Breast epithelium (tissue), 4 donors: ENCODE results near the gene TBC1D9B. TPM values are rescaled to one million over a fixed set of nuclear protein-coding genes. Genes with fewer than 3 reads are reported as not detected.
A peak's percentile ranks its signal among the peaks of the same experiment; 100 is the strongest.

Experiments used
- DNase-seq, 2 donors: peaks; one replicate each; pipeline ENCODE4 v3.0.0-alpha.2; 2019; ENCODE audit warnings: low spot score in 2 of 2
- H3K27ac ChIP-seq, 2 donors: fragments of 200-600 bp; sonication (generic) in 1 of 2; one replicate each; pipeline ENCODE4 v1.5.1; 2016 to 2019; ENCODE audit warnings: mild to moderate bottlenecking in 1 of 2
- H3K27me3 ChIP-seq, 2 donors: fragments of 200-600 bp; sonication (generic) in 1 of 2; one replicate each; pipeline versions ENCODE4 v1.5.1 to v1.6.0; 2017 to 2019; ENCODE audit warnings: control low read depth in 1 of 2, mild to moderate bottlenecking in 1 of 2
- H3K36me3 ChIP-seq: fragments of 200-600 bp; one replicate; pipeline ENCODE4 v1.5.1; 2019
- H3K4me1 ChIP-seq, 2 donors: fragments of 200-600 bp; sonication (generic); one replicate each; pipeline ENCODE4 v1.5.1; 2016 to 2019; ENCODE audit warnings: control low read depth in 1 of 2
- H3K4me3 ChIP-seq, 3 donors: fragments of 200-600 bp; sonication (generic); 1 replicate in 2 of 3; 2 replicates in 1 of 3; pipeline ENCODE4 v1.5.1; 2016 to 2019; ENCODE audit warnings: mild to moderate bottlenecking in 3 of 3, moderate library complexity in 2 of 3
- H3K9me3 ChIP-seq, 2 donors: fragments of 200-600 bp; sonication (generic) in 1 of 2; one replicate each; pipeline ENCODE4 v1.5.1; 2016 to 2019; ENCODE audit warnings: control low read depth in 1 of 2
- CTCF ChIP-seq, 3 donors: fragments of 450-650 bp; IDR thresholded peaks; one replicate each; pipeline ENCODE4 v1.5.1; 2016 to 2017; ENCODE audit warnings: antibody characterized with exemption in 3 of 3, mild to moderate bottlenecking in 3 of 3, moderate library complexity in 3 of 3
- POLR2A ChIP-seq: fragments of 450-650 bp; IDR thresholded peaks from one replicate; pipeline ENCODE4 v1.6.1; 2016; ENCODE audit warnings: antibody characterized with exemption, mild to moderate bottlenecking, moderate library complexity
- POLR2AphosphoS5 ChIP-seq, 3 donors: sonication (generic); formaldehyde crosslinking; IDR thresholded peaks; one replicate each; pipeline ENCODE4 v1.6.1; 2017; ENCODE audit warnings: antibody characterized with exemption in 3 of 3
- intact Hi-C: fragments of 100-400 bp; cut with DNase I; formaldehyde crosslinking; loops from one replicate; pipeline ENCODE4 v1.15.1; 2023; ENCODE audit warnings: low total_unique reads
- total RNA-seq, 3 donors: library from RNA; depleted of rRNA; stranded (reverse); fragments of >200 nt; gene quantifications; one replicate each; pipeline ENCODE4 v1.1.0, GENCODE V29; 2016

The TBC1D9B gene
- total RNA-seq, 3 donors from 2014 or later: 73.5 to 143 (median 105) TPM

DNA sequence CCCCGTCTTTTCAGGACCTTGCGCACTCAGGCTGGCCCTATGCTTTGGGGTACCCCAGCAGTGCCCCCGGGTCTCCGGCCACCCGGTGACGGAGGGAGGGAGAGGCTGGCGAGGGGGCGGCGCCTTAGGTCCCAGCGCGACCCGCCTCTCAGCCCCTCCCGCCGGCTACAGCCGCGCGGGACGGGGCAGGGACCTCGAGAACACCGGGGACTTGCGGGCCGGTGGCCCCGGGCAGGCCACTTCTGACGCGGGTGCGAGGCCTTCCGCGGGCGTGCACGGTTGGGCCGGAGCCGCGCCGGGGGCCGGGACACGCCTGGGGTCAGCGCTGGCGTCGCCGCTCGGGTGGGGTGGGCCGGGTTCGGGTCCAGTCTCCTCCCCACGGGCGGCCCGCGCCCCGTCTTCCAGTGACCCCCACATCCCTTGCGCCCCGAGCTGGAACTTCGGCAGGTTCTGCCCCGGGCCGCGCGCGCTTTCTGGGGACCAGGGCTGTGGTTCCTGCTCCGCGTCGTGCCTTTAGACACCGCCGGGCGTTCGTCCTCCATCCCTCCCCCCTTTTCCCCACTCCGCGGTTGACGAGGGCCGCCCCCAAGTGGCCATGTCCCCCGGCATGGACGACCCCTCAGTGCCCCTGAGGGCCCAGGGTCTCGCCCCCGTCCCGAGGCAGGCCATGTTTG, 90.8 kb downstream of the TBC1D9B start:
- Histone ChIP-seq H3K4me3 (peak overlapping the region; percentile 49 to 83 (median 62)), H3K36me3 (no peaks in the 10 kb centered on the region), H3K27me3 (no peaks in the 10 kb centered on the region), H3K9me3 (no peaks in the 10 kb centered on the region), H3K4me1 (peaks cover 14 to 18% of the 10 kb centered on the region in 2 donors), H3K27ac (peak overlapping the region; percentile 82 to 100)
- intact Hi-C loops: no loop called here
- TF ChIP-seq POLR2AphosphoS5 (IDR thresholded peaks at IDR 0.05) (no peak), POLR2A (no peak), CTCF (IDR thresholded peaks at IDR 0.05) (no peak)
- no peak for DNase-seq

GRCh38 chr5:179816401-179816795, 91.3 kb downstream of the TBC1D9B start:
- DNase-seq: no peak
- no peaks in the 10 kb centered on the region for H3K9me3 ChIP-seq
- TF ChIP-seq POLR2A (no peak), POLR2AphosphoS5 (IDR thresholded peaks at IDR 0.05) (no peak), CTCF (IDR thresholded peaks at IDR 0.05) (no peak)
- intact Hi-C loops: no loop called here
- peak overlapping the region; percentile 49 to 83 (median 62) for H3K4me3 ChIP-seq
- peak overlapping the region; percentile 82 to 100 for H3K27ac ChIP-seq
- no peaks in the 10 kb centered on the region for H3K36me3 ChIP-seq
- no peaks in the 10 kb centered on the region for H3K27me3 ChIP-seq
- peaks cover 14 to 16% of the 10 kb centered on the region in 2 donors for H3K4me1 ChIP-seq

- TF ChIP-seq POLR2A (no peak), POLR2AphosphoS5 (IDR thresholded peaks at IDR 0.05) (no peak), CTCF (IDR thresholded peaks at IDR 0.05) (no peak)
- no peaks in the 10 kb centered on the region for H3K27me3 ChIP-seq
- DNase-seq: no peak
- H3K27ac ChIP-seq: peak overlapping the region in 1 of 2 donors; percentile 82
- H3K9me3 ChIP-seq: no peaks in the 10 kb centered on the region
- intact Hi-C loops: no loop called here
- H3K4me3 ChIP-seq: no peak overlapping the region
- H3K36me3 ChIP-seq: no peaks in the 10 kb centered on the region
- peaks cover 14 to 16% of the 10 kb centered on the region in 2 donors for H3K4me1 ChIP-seq
Observed at GRCh38 chr5:179815491-179816249, 92.0 kb downstream of the TBC1D9B start.

DNA sequence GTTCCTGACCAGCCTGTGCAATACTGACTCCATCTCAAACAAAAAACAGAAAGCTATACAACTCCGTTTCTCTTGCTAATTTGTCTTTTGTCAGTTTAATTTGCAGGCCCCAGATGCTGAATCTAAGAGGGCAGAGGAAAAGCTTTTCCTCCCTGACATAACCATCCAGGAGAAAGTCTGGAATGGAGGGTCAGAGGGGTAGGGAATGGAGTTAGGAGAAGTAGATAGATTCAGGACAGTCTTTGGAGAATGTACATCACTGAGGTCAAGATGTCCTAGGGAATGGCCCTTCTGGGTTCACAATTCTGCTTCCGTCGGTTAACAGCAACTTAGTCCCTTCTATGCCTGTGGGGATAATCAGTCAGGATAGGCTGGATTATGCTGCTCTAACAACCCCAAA, 93.6 kb downstream of the TBC1D9B start:
- Histone ChIP-seq H3K4me1 (peaks cover 6 to 9% of the 10 kb centered on the region in 2 donors), H3K36me3 (no peaks in the 10 kb centered on the region), H3K27ac (no peak overlapping the region), H3K4me3 (no peak overlapping the region), H3K9me3 (no peaks in the 10 kb centered on the region), H3K27me3 (no peaks in the 10 kb centered on the region)
- DNase-seq: no peak
- TF ChIP-seq CTCF (IDR thresholded peaks at IDR 0.05): no peak
- TF ChIP-seq POLR2A: no peak
- no peak for TF ChIP-seq POLR2AphosphoS5 (IDR thresholded peaks at IDR 0.05)
- intact Hi-C loops: no loop called here

DNA sequence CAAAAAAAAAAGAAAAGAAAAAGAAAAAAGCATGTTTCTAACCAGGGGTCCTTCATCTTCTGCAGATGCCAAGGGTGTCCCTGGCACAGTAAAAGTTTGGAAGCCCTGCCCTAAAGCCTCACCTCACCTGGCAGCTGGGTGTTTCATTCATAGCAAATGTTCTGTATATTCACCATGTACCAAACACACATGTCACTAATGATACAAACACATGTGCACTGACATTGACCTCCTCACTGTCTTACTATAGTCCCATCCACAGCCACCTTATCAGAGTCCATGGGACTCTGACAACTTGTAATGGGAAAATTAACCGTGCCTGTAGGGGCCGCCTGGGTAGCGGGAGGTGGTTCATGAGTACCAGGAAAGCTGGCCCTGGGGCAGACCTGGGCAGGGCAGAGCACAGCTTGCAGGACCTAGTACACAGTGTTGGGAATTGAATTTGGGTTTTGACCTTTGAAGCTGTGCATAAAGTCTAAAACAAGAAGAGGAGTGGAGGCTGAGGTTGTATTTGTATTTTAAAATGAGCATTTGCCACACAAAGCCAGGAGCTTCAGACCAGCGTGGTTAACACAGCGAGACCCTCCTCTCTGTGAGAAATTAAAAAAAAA, 94.6 kb downstream of the TBC1D9B start:
- H3K27ac ChIP-seq: no peak overlapping the region
- H3K4me3 ChIP-seq: no peak overlapping the region
- no peaks in the 10 kb centered on the region for H3K36me3 ChIP-seq
- TF ChIP-seq CTCF (IDR thresholded peaks at IDR 0.05) (no peak), POLR2A (no peak), POLR2AphosphoS5 (IDR thresholded peaks at IDR 0.05) (no peak)
- H3K4me1 ChIP-seq: peaks cover 2 to 4% of the 10 kb centered on the region in 2 donors
- intact Hi-C loops: no loop called here
- DNase-seq: no peak
- H3K9me3 ChIP-seq: no peaks in the 10 kb centered on the region
- H3K27me3 ChIP-seq: no peaks in the 10 kb centered on the region
